ENCODE results near the gene FLNB. TPM values are rescaled to one million over a fixed set of nuclear protein-coding genes. Genes with fewer than 3 reads are reported as not detected.
A peak's percentile ranks its signal among the peaks of the same experiment; 100 is the strongest.

Gene FLNB
- total and polyA plus RNA-seq, 10 of the 15 experiments (the other 5 are each of a cell fraction or from before 2014, with no cell fraction given) = 13.6 to 51.8 (median 26.4) TPM

GRCh38 chr3:58041826-58042324, 33.7 kb downstream of the FLNB start (continued):
- TF ChIP-seq TAF1 (IDR thresholded peaks at IDR 0.05; ENCODE audit: borderline replicate concordance, low read depth, low read length) (0 out of 2 replicates have a peak, but pooled peaks have one; percentile 5), ASH2L (IDR thresholded peaks at IDR 0.05; ENCODE audit: borderline replicate concordance, low read depth) (0 out of 2 replicates have a peak, but pooled peaks have one; percentile 43), BHLHE40 (IDR thresholded peaks at IDR 0.05; ENCODE audit: borderline replicate concordance in 1 of 2, low read depth in 2 of 2, low read length in 1 of 2) (peak; percentile 53 to 58; a peak in 3 of 4 replicates), HCFC1 (IDR thresholded peaks at IDR 0.05; ENCODE audit: low read length) (no peak), ZNF274 (IDR thresholded peaks at IDR 0.05; ENCODE audit: insufficient read depth, insufficient read length) (no peak), SMAD5 (IDR thresholded peaks at IDR 0.05; ENCODE audit: low read depth) (no peak), NBN (IDR thresholded peaks at IDR 0.05) (peak; percentile 69; the same call in 1 of the 2 replicates), NFIC (IDR thresholded peaks at IDR 0.05; ENCODE audit: low read depth, low read length) (peak; percentile 87), E2F8 (IDR thresholded peaks at IDR 0.05; ENCODE audit: low read depth, partially characterized antibody) (no peak), SMAD1 (IDR thresholded peaks at IDR 0.05; ENCODE audit: low read depth, partially characterized antibody) (no peak), REST (IDR thresholded peaks at IDR 0.05; ENCODE audit: low read depth, low read length) (no peak), NR2F1 (conservative IDR thresholded peaks at IDR 0.05) (peak; percentile 93), TBL1XR1 (IDR thresholded peaks at IDR 0.05; ENCODE audit: low read depth, low read length) (peak; percentile 91), BACH1 (IDR thresholded peaks at IDR 0.05; ENCODE audit: borderline replicate concordance) (no peak), SREBF1 (IDR thresholded peaks at IDR 0.05; ENCODE audit: low read length) (0 out of 2 replicates have a peak, but pooled peaks have one; percentile 23), MLLT1 (IDR thresholded peaks at IDR 0.05) (peak; percentile 65), ZSCAN29 (IDR thresholded peaks at IDR 0.05) (no peak), BCL3 (IDR thresholded peaks at IDR 0.05; ENCODE audit: borderline replicate concordance, insufficient read depth, low read depth, low read length, poor library complexity, severe bottlenecking) (no peak), ZNF207 (IDR thresholded peaks at IDR 0.05; ENCODE audit: borderline replicate concordance) (no peak), NRF1 (conservative IDR thresholded peaks at IDR 0.05; ENCODE audit: low read depth, low read length) (no peak), BCL11A (IDR thresholded peaks at IDR 0.05; ENCODE audit: low read depth, low read length) (peak; percentile 86), EP300 (IDR thresholded peaks at IDR 0.05; ENCODE audit: borderline replicate concordance in 1 of 2, control insufficient read depth in 1 of 2, low read depth in 2 of 2, low read length in 2 of 2) (peak; percentile 72 to 86)

Measured in GM12878 (cell line).